Left ventricle myocardium inferior (tissue), 1 donor: ENCODE measurements around the gene POU2F3. TPM values are rescaled to one million over a fixed set of nuclear protein-coding genes. Genes with fewer than 3 reads are reported as not detected.

Experiments used
- DNase-seq: peaks from one replicate; pipeline ENCODE4 v3.0.0-alpha.2; 2020
- H3K27ac ChIP-seq: fragments of 200-600 bp; replicated peaks from 2 replicates; pipeline ENCODE4 v1.8.0; 2021
- H3K27me3 ChIP-seq: fragments of 200-600 bp; 2 replicates; pipeline ENCODE4 v1.8.0; 2021; ENCODE audit warnings: low read depth
- H3K36me3 ChIP-seq: fragments of 200-600 bp; 2 replicates; pipeline ENCODE4 v1.8.0; 2021
- H3K4me1 ChIP-seq: fragments of 200-600 bp; 2 replicates; pipeline ENCODE4 v1.8.0; 2021
- H3K4me3 ChIP-seq: fragments of 200-600 bp; 2 replicates; pipeline ENCODE4 v1.8.0; 2021; ENCODE audit warnings: mild to moderate bottlenecking, moderate library complexity
- H3K9me3 ChIP-seq: fragments of 200-600 bp; replicated peaks from 2 replicates; pipeline ENCODE4 v1.8.0; 2021
- CTCF ChIP-seq: fragments of 200-600 bp; IDR thresholded peaks from 2 replicates; pipeline ENCODE4 v1.8.0; 2021; ENCODE audit warnings: antibody characterized with exemption, mild to moderate bottlenecking, borderline replicate concordance
- intact Hi-C: fragments of 100-400 bp; cut with micrococcal nuclease; formaldehyde crosslinking; loops from one replicate; pipeline ENCODE4 v1.11.0; 2022
- total RNA-seq: library from RNA; stranded (reverse); fragmentation: NEBNext Ultra II Directional; extraction: Animal tissue kit (Norgen Biotek cat#: 25700); gene quantifications from one replicate; pipeline ENCODE4 v1.2.1, GENCODE V29; 2021
- donor health status: DM: no; HTN: yes; CAD: no; lungs with severe emphysema.

Gene POU2F3
- total RNA-seq, 1 donor from 2014 or later, result not detected

- no peaks in the 10 kb centered on the region for H3K9me3 ChIP-seq
- H3K4me1 ChIP-seq, result peaks cover 9% of the 10 kb centered on the region
- peaks cover 26% of the 10 kb centered on the region for H3K27me3 ChIP-seq
- DNase-seq, result no peak
- peak overlapping the region; percentile 44 for H3K27ac ChIP-seq
- intact Hi-C loops, result no loop called here
- H3K36me3 ChIP-seq, result no peaks in the 10 kb centered on the region
- TF ChIP-seq CTCF, result no peak
- no peak overlapping the region for H3K4me3 ChIP-seq
Observed at GRCh38 chr11:120196826-120197225, 43.1 kb upstream of the POU2F3 start.

- H3K27me3 ChIP-seq, result peaks cover 20% of the 10 kb centered on the region
- no peak for TF ChIP-seq CTCF
- H3K36me3 ChIP-seq, result no peaks in the 10 kb centered on the region
- no peak overlapping the region for H3K4me3 ChIP-seq
- intact Hi-C loops, result no loop called here
- H3K27ac ChIP-seq, result peak overlapping the region; percentile 44
- H3K9me3 ChIP-seq, result no peaks in the 10 kb centered on the region
- no peak for DNase-seq
- H3K4me1 ChIP-seq, result peaks cover 9% of the 10 kb centered on the region
Observed at GRCh38 chr11:120197251-120197891, 42.6 kb upstream of the POU2F3 start.

- TF ChIP-seq CTCF, result no peak
- H3K27me3 ChIP-seq, result peaks cover 14% of the 10 kb centered on the region
- H3K9me3 ChIP-seq, result no peaks in the 10 kb centered on the region
- H3K36me3 ChIP-seq, result no peaks in the 10 kb centered on the region
- H3K4me1 ChIP-seq, result peaks cover 9% of the 10 kb centered on the region
- DNase-seq, result no peak
- H3K4me3 ChIP-seq, result no peak overlapping the region
- H3K27ac ChIP-seq, result peak overlapping the region; percentile 44
- intact Hi-C loops, result no loop called here
Observed at GRCh38 chr11:120197977-120198376, 42.0 kb upstream of the POU2F3 start.

- H3K4me3 ChIP-seq, result no peak overlapping the region
- H3K27me3 ChIP-seq, result peaks cover 13% of the 10 kb centered on the region
- no peaks in the 10 kb centered on the region for H3K9me3 ChIP-seq
- no peak overlapping the region for H3K27ac ChIP-seq
- no peak for TF ChIP-seq CTCF
- intact Hi-C loops, result no loop called here
- no peak for DNase-seq
- H3K4me1 ChIP-seq, result peaks cover 6% of the 10 kb centered on the region
- no peaks in the 10 kb centered on the region for H3K36me3 ChIP-seq
Observed at GRCh38 chr11:120198403-120198786, 41.5 kb upstream of the POU2F3 start.

- no peak for TF ChIP-seq CTCF
- Histone ChIP-seq H3K27ac (no peak overlapping the region), H3K36me3 (no peaks in the 10 kb centered on the region), H3K27me3 (peaks cover 13% of the 10 kb centered on the region), H3K4me3 (no peak overlapping the region), H3K9me3 (no peaks in the 10 kb centered on the region), H3K4me1 (peaks cover 6% of the 10 kb centered on the region)
- no peak for DNase-seq
- intact Hi-C loops, result no loop called here
Observed at GRCh38 chr11:120198787-120199469, 41.0 kb upstream of the POU2F3 start.
